ENCODE data around the gene ZFP36L1.

ZFP36L1 gene

DNA sequence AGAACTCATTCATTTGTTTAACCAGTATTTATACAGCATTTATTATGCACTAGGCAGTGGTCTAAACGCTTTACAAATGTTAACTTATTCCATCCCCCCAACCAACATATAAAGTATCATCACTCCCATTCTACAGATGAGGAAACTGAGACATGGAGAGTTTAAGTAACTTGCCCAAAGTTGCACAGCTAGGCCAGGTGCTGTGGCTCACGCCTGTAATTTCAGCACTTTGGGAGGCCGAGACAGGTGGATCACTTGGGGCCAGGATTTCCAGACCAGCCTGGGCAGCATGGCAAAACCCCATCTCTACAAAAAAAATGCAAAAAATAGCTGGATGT is 37.9 kb downstream of the ZFP36L1 start:
- H3K36me3 ChIP-seq (ENCODE audit: control insufficient read depth, insufficient read depth, low read length), result no peaks in the 10 kb centered on the region
- H3K4me1 ChIP-seq (ENCODE audit: control insufficient read depth, insufficient read depth, low read length), result no peaks in the 10 kb centered on the region
- no peak overlapping the region for H3K9ac ChIP-seq (ENCODE audit: low read depth, low read length)
- H3K4me3 ChIP-seq (ENCODE audit: low read depth, low read length), result no peak overlapping the region
- H3K27me3 ChIP-seq (ENCODE audit: control insufficient read depth, insufficient read depth, low read length), result no peaks in the 10 kb centered on the region
- no peaks in the 10 kb centered on the region for H3K9me3 ChIP-seq (ENCODE audit: control insufficient read depth, insufficient read depth, low read length)

DNA sequence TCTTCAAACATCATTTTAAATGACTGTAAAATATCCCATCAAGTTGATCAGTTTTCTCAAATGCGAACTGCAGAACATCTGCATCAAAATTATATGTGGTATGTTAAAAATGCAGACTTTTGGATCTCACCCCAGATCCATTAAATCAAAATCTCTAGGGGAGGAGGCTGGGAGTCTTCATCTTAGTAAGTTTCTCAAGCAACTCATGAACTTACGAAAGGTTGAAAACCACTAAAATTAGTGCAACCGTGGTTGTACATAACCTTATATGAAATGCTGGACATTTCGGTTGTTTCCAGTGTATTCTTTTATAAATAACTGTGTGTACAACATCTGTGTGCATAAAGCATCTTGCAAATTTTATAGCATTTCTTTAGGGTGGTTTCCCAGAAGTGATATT is 39.2 kb downstream of the ZFP36L1 start:
- Histone ChIP-seq H3K27me3 (ENCODE audit: control insufficient read depth, insufficient read depth, low read length) (no peaks in the 10 kb centered on the region), H3K9me3 (ENCODE audit: control insufficient read depth, insufficient read depth, low read length) (no peaks in the 10 kb centered on the region), H3K9ac (ENCODE audit: low read depth, low read length) (no peak overlapping the region), H3K4me3 (ENCODE audit: low read depth, low read length) (no peak overlapping the region), H3K4me1 (ENCODE audit: control insufficient read depth, insufficient read depth, low read length) (no peaks in the 10 kb centered on the region), H3K36me3 (ENCODE audit: control insufficient read depth, insufficient read depth, low read length) (no peaks in the 10 kb centered on the region)

DNA sequence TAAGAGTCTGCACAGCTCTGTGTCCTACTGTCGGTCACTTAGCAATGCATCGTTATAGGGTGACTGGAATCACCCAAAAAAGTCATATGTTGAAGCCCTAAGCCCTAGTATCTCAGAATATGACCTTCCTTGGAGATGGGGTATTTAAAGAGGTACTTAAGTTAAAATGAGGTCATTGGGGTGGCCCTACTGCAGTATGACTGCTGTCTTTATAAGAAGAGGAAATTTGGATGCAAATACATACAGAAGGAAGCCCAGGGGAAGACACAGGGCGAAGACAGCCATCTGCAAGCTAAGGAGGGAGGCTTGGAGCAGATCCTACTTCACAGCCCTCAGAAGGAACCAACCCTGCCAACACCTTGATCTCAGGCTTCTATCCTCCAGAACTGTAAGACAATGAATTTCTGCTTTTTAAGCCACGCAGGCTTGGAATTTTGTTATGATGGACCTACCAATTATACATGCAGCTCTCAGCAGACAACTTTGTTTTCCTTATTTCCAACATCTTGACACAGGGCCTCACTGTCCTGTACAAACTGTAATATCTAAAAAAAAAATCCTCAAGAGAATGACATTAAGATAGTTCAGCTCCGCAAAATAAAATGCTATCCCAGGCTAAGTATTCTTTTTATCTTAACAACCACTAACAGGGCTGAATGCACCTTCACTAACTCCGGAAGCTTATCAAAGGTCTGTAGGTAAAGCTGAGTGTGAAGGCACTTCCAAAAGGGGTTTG is 40.4 kb downstream of the ZFP36L1 start:
- no peaks in the 10 kb centered on the region for H3K4me1 ChIP-seq (ENCODE audit: control insufficient read depth, insufficient read depth, low read length)
- H3K4me3 ChIP-seq (ENCODE audit: low read depth, low read length), result no peak overlapping the region

DNA sequence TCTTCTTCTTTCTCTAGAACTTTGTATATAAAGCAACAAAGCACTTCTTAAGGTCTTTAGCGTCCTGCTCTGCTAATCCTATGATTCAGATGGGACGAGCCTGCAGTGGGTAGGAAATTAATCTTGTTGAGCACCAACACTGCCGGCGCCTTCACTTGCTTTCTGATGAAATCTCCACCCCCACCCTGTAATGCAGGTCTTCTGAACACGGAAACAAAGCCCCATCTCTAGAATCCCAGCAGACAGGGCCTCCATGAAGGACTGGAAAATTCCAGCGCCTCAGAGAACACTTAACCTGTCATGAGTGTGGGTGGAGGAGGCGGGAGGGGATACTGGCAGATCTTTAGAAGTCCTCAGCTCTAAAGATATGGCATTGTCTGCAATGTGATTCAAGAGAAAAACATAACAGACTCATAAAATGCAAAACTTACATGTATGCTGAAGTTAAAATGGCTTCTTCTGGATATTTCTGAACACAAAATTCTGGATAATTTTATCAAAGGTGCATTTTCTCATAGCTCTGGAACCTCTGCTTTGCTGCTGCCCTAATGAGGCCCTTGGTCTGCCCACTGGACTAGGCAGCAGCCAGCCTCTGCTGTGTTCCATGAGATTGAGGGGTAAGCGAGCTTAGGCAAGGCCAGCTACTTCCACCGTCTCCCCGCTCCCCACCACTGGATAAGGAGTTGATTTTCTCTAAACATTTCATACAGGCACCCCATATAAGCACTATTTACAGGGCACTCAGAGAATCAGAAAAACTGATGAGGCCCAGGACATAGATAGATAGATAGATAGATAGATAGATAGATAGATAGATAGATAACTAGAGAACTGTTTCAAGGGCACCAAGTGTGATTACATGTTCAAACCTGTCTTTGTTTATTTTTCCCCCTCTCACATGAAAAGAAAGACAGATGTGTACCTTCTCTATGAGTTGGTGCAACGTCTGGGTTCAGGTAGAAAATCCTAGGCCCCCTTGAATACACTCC is 43.1 kb downstream of the ZFP36L1 start:
- Histone ChIP-seq H3K4me3 (ENCODE audit: low read depth, low read length) (no peak overlapping the region), H3K27me3 (ENCODE audit: control insufficient read depth, insufficient read depth, low read length) (no peaks in the 10 kb centered on the region), H3K9me3 (ENCODE audit: control insufficient read depth, insufficient read depth, low read length) (no peaks in the 10 kb centered on the region), H3K4me1 (ENCODE audit: control insufficient read depth, insufficient read depth, low read length) (no peaks in the 10 kb centered on the region), H3K9ac (ENCODE audit: low read depth, low read length) (no peak overlapping the region), H3K36me3 (ENCODE audit: control insufficient read depth, insufficient read depth, low read length) (no peaks in the 10 kb centered on the region)

More for the DNA sequence above, 40.4 kb downstream of the ZFP36L1 start:
- Histone ChIP-seq H3K9me3 (ENCODE audit: control insufficient read depth, insufficient read depth, low read length) (no peaks in the 10 kb centered on the region), H3K9ac (ENCODE audit: low read depth, low read length) (no peak overlapping the region), H3K27me3 (ENCODE audit: control insufficient read depth, insufficient read depth, low read length) (no peaks in the 10 kb centered on the region), H3K36me3 (ENCODE audit: control insufficient read depth, insufficient read depth, low read length) (no peaks in the 10 kb centered on the region)

DNA sequence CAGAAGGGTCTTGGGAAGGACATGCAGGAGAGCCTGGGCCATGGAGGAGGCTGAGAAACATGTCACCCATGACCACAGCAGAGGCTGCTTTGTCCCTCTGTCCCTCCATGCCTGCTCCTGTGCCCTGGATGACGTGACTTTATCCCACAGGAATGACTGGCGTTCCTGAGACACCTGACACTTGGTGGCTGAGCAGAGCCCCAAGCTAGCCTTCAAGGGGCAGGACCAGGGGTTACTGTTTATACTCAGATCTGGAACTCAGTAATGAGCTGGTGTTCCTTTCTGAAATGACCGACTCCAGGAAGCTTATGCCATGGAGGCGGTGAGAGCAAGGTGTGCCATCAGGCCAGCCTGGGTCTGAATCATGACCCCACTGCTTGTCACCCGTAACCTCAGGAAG is 44.2 kb downstream of the ZFP36L1 start:
- H3K4me3 ChIP-seq (ENCODE audit: low read depth, low read length), result no peak overlapping the region
- H3K27me3 ChIP-seq (ENCODE audit: control insufficient read depth, insufficient read depth, low read length), result no peaks in the 10 kb centered on the region
- no peak overlapping the region for H3K9ac ChIP-seq (ENCODE audit: low read depth, low read length)
- H3K36me3 ChIP-seq (ENCODE audit: control insufficient read depth, insufficient read depth, low read length), result no peaks in the 10 kb centered on the region
- no peaks in the 10 kb centered on the region for H3K9me3 ChIP-seq (ENCODE audit: control insufficient read depth, insufficient read depth, low read length)
- H3K4me1 ChIP-seq (ENCODE audit: control insufficient read depth, insufficient read depth, low read length), result no peaks in the 10 kb centered on the region

DNA sequence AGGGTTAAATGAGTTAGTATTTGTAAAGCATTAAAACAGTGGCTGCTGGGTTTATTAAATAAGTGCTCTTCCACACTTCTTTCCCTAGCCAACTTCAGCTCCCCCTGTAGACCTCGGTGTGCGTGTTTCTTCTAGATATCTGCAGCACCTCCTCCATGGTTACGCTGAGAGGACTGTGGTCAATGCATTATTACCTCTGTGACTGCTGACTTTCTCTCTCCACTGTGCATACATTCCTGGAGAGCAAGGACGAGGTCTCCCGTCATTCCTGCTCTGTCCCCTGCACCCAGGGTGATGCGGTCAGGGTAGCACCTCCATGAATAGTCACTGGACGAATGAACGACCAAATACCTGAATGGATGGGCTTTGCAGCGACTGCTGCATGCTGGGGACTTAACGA is 44.6 kb downstream of the ZFP36L1 start:
- no peaks in the 10 kb centered on the region for H3K36me3 ChIP-seq (ENCODE audit: control insufficient read depth, insufficient read depth, low read length)
- no peaks in the 10 kb centered on the region for H3K9me3 ChIP-seq (ENCODE audit: control insufficient read depth, insufficient read depth, low read length)
- no peak overlapping the region for H3K9ac ChIP-seq (ENCODE audit: low read depth, low read length)
- H3K4me3 ChIP-seq (ENCODE audit: low read depth, low read length), result no peak overlapping the region
- no peaks in the 10 kb centered on the region for H3K4me1 ChIP-seq (ENCODE audit: control insufficient read depth, insufficient read depth, low read length)
- H3K27me3 ChIP-seq (ENCODE audit: control insufficient read depth, insufficient read depth, low read length), result no peaks in the 10 kb centered on the region

DNA sequence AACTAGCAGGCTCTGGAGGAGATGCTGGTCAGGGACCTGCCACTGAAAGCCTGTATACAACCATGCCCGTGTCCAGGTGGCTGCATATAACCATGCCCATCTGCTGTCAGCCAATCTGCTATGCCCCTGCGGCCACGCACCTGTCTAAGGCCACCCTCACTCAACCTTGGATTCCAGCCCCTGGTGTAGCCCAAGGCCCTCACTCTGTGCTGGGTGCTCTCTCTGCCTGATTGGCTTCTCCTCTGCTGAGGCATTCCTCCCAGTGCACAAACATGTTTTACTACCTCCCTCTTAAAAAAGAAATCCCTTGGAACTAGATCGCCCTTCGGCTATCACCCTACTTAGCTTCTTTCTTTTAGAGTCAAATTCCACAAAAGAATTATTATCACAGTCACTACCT is 45.5 kb downstream of the ZFP36L1 start:
- no peaks in the 10 kb centered on the region for H3K9me3 ChIP-seq (ENCODE audit: control insufficient read depth, insufficient read depth, low read length)
- H3K27me3 ChIP-seq (ENCODE audit: control insufficient read depth, insufficient read depth, low read length), result no peaks in the 10 kb centered on the region

DNA sequence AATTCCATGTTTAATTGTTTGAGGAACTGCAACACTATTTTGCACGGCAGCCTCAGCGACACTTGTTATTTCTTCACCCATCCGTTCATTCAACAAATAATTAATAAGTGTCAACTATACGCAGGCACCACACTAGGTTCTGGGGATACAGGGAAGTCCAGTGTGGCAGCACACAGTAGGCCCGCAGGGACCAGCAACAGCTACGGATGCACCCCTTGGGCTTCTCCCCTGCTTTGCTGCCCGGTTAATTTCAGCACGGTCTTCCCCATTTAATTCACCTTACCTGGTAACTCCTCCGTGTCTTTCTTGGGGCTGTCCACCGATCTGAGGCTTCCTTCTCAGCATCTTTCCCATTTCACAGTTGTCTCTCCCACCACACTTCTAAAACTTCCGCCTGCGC is 48.3 kb downstream of the ZFP36L1 start:
- Histone ChIP-seq H3K27me3 (ENCODE audit: control insufficient read depth, insufficient read depth, low read length) (no peaks in the 10 kb centered on the region), H3K9me3 (ENCODE audit: control insufficient read depth, insufficient read depth, low read length) (no peaks in the 10 kb centered on the region), H3K9ac (ENCODE audit: low read depth, low read length) (no peak overlapping the region), H3K4me1 (ENCODE audit: control insufficient read depth, insufficient read depth, low read length) (no peaks in the 10 kb centered on the region), H3K4me3 (ENCODE audit: low read depth, low read length) (no peak overlapping the region), H3K36me3 (ENCODE audit: control insufficient read depth, insufficient read depth, low read length) (no peaks in the 10 kb centered on the region)

More for the DNA sequence above, 45.5 kb downstream of the ZFP36L1 start:
- H3K36me3 ChIP-seq (ENCODE audit: control insufficient read depth, insufficient read depth, low read length), result no peaks in the 10 kb centered on the region
- H3K9ac ChIP-seq (ENCODE audit: low read depth, low read length), result no peak overlapping the region
- no peaks in the 10 kb centered on the region for H3K4me1 ChIP-seq (ENCODE audit: control insufficient read depth, insufficient read depth, low read length)
- H3K4me3 ChIP-seq (ENCODE audit: low read depth, low read length), result no peak overlapping the region

DNA sequence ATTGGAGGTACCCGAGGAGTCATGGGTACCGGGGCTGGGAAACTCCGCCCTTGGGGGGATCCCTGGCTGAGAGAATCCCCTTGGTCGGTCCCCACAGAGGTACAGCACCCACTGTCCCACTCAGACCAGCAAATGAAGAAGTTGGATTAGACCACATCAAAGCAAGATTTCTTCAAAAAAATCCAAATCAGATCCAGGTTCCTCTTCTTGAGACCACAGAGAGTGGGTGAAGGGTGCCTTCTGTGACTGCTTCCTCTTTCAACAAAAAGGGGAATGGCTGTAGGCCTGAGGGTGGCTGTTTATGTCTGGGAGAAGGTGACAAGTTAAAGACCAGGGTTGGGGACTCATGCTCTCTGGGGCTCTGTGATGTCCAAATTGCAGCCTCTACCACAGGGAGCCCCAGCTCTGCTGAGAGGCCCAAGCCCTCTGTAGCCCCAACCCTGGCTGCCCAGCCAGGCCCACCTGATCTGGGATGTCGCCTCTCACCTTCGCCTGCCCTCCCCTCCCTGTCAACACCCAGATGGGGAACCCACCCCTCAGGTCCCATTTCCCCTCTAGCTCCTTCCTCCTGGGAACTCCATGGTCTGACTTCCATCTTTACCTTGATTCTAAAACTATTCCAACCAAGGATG is 50.9 kb downstream of the ZFP36L1 start:
- no peaks in the 10 kb centered on the region for H3K4me1 ChIP-seq (ENCODE audit: control insufficient read depth, insufficient read depth, low read length)
- H3K9ac ChIP-seq (ENCODE audit: low read depth, low read length), result no peak overlapping the region
- H3K4me3 ChIP-seq (ENCODE audit: low read depth, low read length), result no peak overlapping the region
- no peaks in the 10 kb centered on the region for H3K27me3 ChIP-seq (ENCODE audit: control insufficient read depth, insufficient read depth, low read length)
- H3K9me3 ChIP-seq (ENCODE audit: control insufficient read depth, insufficient read depth, low read length), result no peaks in the 10 kb centered on the region
- H3K36me3 ChIP-seq (ENCODE audit: control insufficient read depth, insufficient read depth, low read length), result no peaks in the 10 kb centered on the region

DNA sequence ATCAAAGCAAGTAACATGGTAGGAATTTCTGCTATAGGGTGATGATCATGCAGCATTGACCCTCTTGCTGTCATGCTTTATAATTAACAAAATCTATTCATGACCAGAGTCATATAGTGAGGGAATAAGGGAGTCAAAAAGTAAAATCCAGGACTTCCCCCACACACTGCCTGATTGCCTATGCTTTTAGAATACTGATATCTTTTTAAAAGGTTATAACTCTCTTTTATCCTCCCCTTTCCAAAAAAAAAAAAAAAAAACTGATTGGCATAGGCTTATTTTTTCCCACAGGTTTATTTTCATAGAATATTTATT is 51.4 kb downstream of the ZFP36L1 start:
- Histone ChIP-seq H3K27me3 (ENCODE audit: control insufficient read depth, insufficient read depth, low read length) (no peaks in the 10 kb centered on the region), H3K4me1 (ENCODE audit: control insufficient read depth, insufficient read depth, low read length) (no peaks in the 10 kb centered on the region), H3K9me3 (ENCODE audit: control insufficient read depth, insufficient read depth, low read length) (no peaks in the 10 kb centered on the region), H3K4me3 (ENCODE audit: low read depth, low read length) (no peak overlapping the region), H3K36me3 (ENCODE audit: control insufficient read depth, insufficient read depth, low read length) (no peaks in the 10 kb centered on the region), H3K9ac (ENCODE audit: low read depth, low read length) (no peak overlapping the region)

DNA sequence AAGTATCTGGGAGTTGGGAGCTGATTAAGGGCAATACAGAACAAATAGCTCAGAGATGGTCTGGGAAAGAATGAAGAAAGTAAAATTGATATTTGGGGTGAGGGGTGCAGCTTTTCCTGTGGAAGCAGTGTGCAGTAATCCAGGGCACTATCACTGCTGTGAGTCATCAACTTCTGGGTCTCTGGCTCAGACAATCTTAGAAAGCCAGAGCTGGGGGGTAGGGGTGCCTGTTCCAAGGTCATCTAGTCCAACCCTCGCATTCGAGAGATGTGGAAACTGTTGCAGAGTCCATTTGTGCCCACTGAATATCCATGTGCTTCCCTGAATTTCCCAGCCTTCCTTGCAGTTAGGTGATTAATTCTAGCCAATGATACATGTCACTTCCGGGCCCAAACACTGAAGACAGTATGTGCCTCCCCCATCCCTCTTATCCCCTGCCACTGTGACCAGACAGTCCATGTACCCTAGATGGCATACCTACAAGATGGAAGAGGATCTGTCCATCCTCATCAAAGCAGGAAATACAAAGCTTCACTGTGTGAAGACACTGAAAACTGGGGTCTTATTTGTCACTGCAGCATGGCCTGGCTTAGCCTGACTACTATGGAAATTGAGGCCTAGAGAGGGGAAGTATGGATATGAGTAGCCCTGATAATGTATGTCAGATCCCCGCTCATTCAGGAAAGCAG is 51.9 kb downstream of the ZFP36L1 start:
- Histone ChIP-seq H3K4me3 (ENCODE audit: low read depth, low read length) (no peak overlapping the region), H3K36me3 (ENCODE audit: control insufficient read depth, insufficient read depth, low read length) (no peaks in the 10 kb centered on the region), H3K27me3 (ENCODE audit: control insufficient read depth, insufficient read depth, low read length) (no peaks in the 10 kb centered on the region), H3K9me3 (ENCODE audit: control insufficient read depth, insufficient read depth, low read length) (no peaks in the 10 kb centered on the region), H3K4me1 (ENCODE audit: control insufficient read depth, insufficient read depth, low read length) (no peaks in the 10 kb centered on the region), H3K9ac (ENCODE audit: low read depth, low read length) (no peak overlapping the region)
